IMR-90 (cell line): ENCODE results near the gene YKT6. TPM values are rescaled to one million over a fixed set of nuclear protein-coding genes. Genes with fewer than 3 reads are reported as not detected.

Experiments
- ATAC-seq: fragments of 200-7000 bp; cut with Tn5 transposase; 2 replicates; pipeline ENCODE4 v1.9.1; 2020; ENCODE audit warnings: low read depth, mild to moderate bottlenecking, moderate library complexity
- BruUV-seq: library from RNA; stranded (reverse); fragments of 400-500 nt; replicated peaks from 2 replicates; lab custom pipeline; 2021; lab: Mats Ljungman, UMichigan
- CTCF ChIA-PET: fragments of 300-600 bp; formaldehyde crosslinking; extraction: SDS; loops from one replicate; lab custom pipeline; 2021; ENCODE audit warnings: antibody characterized with exemption; lab: Yijun Ruan, JAX
- POLR2A ChIA-PET: fragments of 300-600 bp; sonication (Branson Sonifier 250); formaldehyde crosslinking; loops from one replicate; lab custom pipeline; 2022; ENCODE audit warnings: antibody characterized with exemption; ENCODE audit not compliant: unreplicated experiment; lab: Charles Lee
- DNase-seq: peaks from one replicate; pipeline ENCODE4 v3.0.0; 2013
- H2AFZ ChIP-seq: replicated peaks from 2 replicates; pipeline ENCODE3; 2013; ENCODE audit warnings: low read length, mild to moderate bottlenecking; ENCODE audit not compliant: poor library complexity
- H2AK5ac ChIP-seq: 2 replicates; pipeline ENCODE4 v1.6.1; 2013; ENCODE audit warnings: low read depth, low read length, inconsistent platforms
- H2AK9ac ChIP-seq: replicated peaks from 2 replicates; pipeline ENCODE3; 2013; ENCODE audit warnings: mild to moderate bottlenecking, low read depth, low read length, moderate library complexity; ENCODE audit not compliant: poor library complexity
- H2BK120ac ChIP-seq: 2 replicates; pipeline ENCODE4 v1.6.1; 2013; ENCODE audit warnings: low read depth, low read length, inconsistent platforms
- H2BK15ac ChIP-seq: 3 replicates; pipeline ENCODE4 v1.6.1; 2013; ENCODE audit warnings: low read depth, low read length, inconsistent platforms
- H2BK20ac ChIP-seq: 2 replicates; pipeline ENCODE4 v1.6.1; 2013; ENCODE audit warnings: low read depth, mild to moderate bottlenecking, inconsistent platforms, low read length, moderate library complexity
- H2BK5ac ChIP-seq: 2 replicates; pipeline ENCODE4 v1.6.1; 2013; ENCODE audit warnings: mild to moderate bottlenecking, low read depth, low read length, inconsistent platforms; ENCODE audit not compliant: poor library complexity, severe bottlenecking
- H3K14ac ChIP-seq: replicated peaks from 2 replicates; pipeline ENCODE4 v1.6.1; 2013; ENCODE audit warnings: low read depth, low read length, inconsistent platforms
- H3K18ac ChIP-seq: 2 replicates; pipeline ENCODE4 v1.6.1; 2013; ENCODE audit warnings: low read depth, low read length, control low read depth
- H3K23ac ChIP-seq: 2 replicates; pipeline ENCODE4 v1.6.1; 2013; ENCODE audit warnings: low read depth, low read length, inconsistent platforms
- H3K27ac ChIP-seq: 2 replicates; pipeline ENCODE4 v1.5.1; 2013; ENCODE audit warnings: mild to moderate bottlenecking, control low read depth, low read length; ENCODE audit not compliant: insufficient read depth
- H3K27me3 ChIP-seq: 2 replicates; pipeline ENCODE4 v1.6.1; 2013; ENCODE audit warnings: low read length; ENCODE audit not compliant: control insufficient read depth, insufficient read depth
- H3K36me3 ChIP-seq: 2 replicates; pipeline ENCODE4 v1.6.1; 2013; ENCODE audit warnings: low read length, mixed read lengths; ENCODE audit not compliant: control insufficient read depth, insufficient read depth
- H3K4ac ChIP-seq: 2 replicates; pipeline ENCODE4 v1.6.1; 2013; ENCODE audit warnings: low read depth, low read length, inconsistent platforms
- H3K4me1 ChIP-seq: 2 replicates; pipeline ENCODE4 v1.6.1; 2013; ENCODE audit warnings: low read length, mixed read lengths; ENCODE audit not compliant: control insufficient read depth, insufficient read depth
- H3K4me2 ChIP-seq: 2 replicates; pipeline ENCODE4 v1.6.1; 2013; ENCODE audit warnings: low read depth, mild to moderate bottlenecking, control low read depth, low read length, moderate library complexity
- H3K4me3 ChIP-seq: 2 replicates; pipeline ENCODE4 v1.5.1; 2013; ENCODE audit warnings: low read depth, mild to moderate bottlenecking, control low read depth, low read length, moderate library complexity; ENCODE audit not compliant: insufficient read depth
- H3K56ac ChIP-seq: 2 replicates; pipeline ENCODE4 v1.6.1; 2013; ENCODE audit warnings: low read length, inconsistent platforms; ENCODE audit not compliant: insufficient read depth; ENCODE audit errors: extremely low read depth
- H3K79me1 ChIP-seq, 2 experiments: 2 replicates each; pipeline ENCODE4 v1.6.1; 2013; ENCODE audit warnings: low read length in 2 of 2, inconsistent platforms in 1 of 2, low read depth in 1 of 2
- H3K9ac ChIP-seq: 2 replicates; pipeline ENCODE4 v1.6.1; 2013; ENCODE audit warnings: low read depth, low read length, control low read depth
- H3K9me1 ChIP-seq: 2 replicates; pipeline ENCODE4 v1.6.1; 2013; ENCODE audit warnings: low read length, inconsistent platforms; ENCODE audit not compliant: insufficient read depth
- H3K9me3 ChIP-seq: 2 replicates; pipeline ENCODE4 v1.6.1; 2013; ENCODE audit warnings: low read length; ENCODE audit not compliant: control insufficient read depth, insufficient read depth
- H4K20me1 ChIP-seq: 2 replicates; pipeline ENCODE4 v1.6.1; 2013; ENCODE audit warnings: low read length, inconsistent platforms; ENCODE audit not compliant: insufficient read depth
- H4K5ac ChIP-seq: 2 replicates; pipeline ENCODE4 v1.6.1; 2013; ENCODE audit warnings: mild to moderate bottlenecking, low read depth, low read length, control low read depth
- H4K8ac ChIP-seq, 2 experiments: 2 replicates each; pipeline ENCODE4 v1.6.1; 2013; ENCODE audit warnings: low read depth in 2 of 2, low read length in 2 of 2, control low read depth in 1 of 2, inconsistent platforms in 1 of 2
- H4K91ac ChIP-seq: 2 replicates; pipeline ENCODE4 v1.6.1; 2013; ENCODE audit warnings: low read depth, low read length, inconsistent platforms; ENCODE audit not compliant: insufficient read depth
- BHLHE40 ChIP-seq: fragments of 150-350 bp; IDR thresholded peaks from 2 replicates; pipeline ENCODE4 v1.6.1; 2016; ENCODE audit warnings: mild to moderate bottlenecking, low read depth, low read length
- CEBPB ChIP-seq: IDR thresholded peaks from 2 replicates; pipeline ENCODE4 v1.6.1; 2012; ENCODE audit warnings: low read depth, low read length, improper control_type of control experiment
- CHD1 ChIP-seq: IDR thresholded peaks from 2 replicates; pipeline ENCODE4 v1.6.1; 2012; ENCODE audit warnings: low read depth, low read length, improper control_type of control experiment
- FOS ChIP-seq: fragments of 150-350 bp; IDR thresholded peaks from 2 replicates; pipeline ENCODE4 v1.6.1; 2016; ENCODE audit warnings: low read depth, low read length
- MAFK ChIP-seq: IDR thresholded peaks from 2 replicates; pipeline ENCODE4 v1.6.1; 2012; ENCODE audit warnings: low read depth, low read length, improper control_type of control experiment
- MAZ ChIP-seq: IDR thresholded peaks from 2 replicates; pipeline ENCODE4 v1.6.1; 2012; ENCODE audit warnings: low read depth, mild to moderate bottlenecking, low read length, improper control_type of control experiment, moderate library complexity, borderline replicate concordance
- MXI1 ChIP-seq: IDR thresholded peaks from 2 replicates; pipeline ENCODE4 v1.6.1; 2012; ENCODE audit warnings: low read depth, mild to moderate bottlenecking, low read length, moderate library complexity, borderline replicate concordance
- RAD21 ChIP-seq: IDR thresholded peaks from 2 replicates; pipeline ENCODE4 v1.6.1; 2012; ENCODE audit warnings: low read length, improper control_type of control experiment
- RFX5 ChIP-seq: IDR thresholded peaks from 2 replicates; pipeline ENCODE4 v1.8.0; 2012; ENCODE audit warnings: low read depth, mild to moderate bottlenecking, low read length, moderate library complexity
- WGBS, 2 experiments: methylation state at CpG; one replicate each; pipeline versions ENCODE4 v1.1.5 to v1.1.7; 2013; ENCODE audit warnings: missing lambda C conversion rate in 2 of 2; ENCODE audit not compliant: insufficient read length in 1 of 2; ENCODE audit errors: extremely low coverage in 2 of 2; 5-methylcytosine and 5-hydroxymethylcytosine counted together
- dilution Hi-C: fragments of 300-500 bp; cut with HindIII; formaldehyde crosslinking; loops from one replicate; pipeline ENCODE4 v1.14.3; 2018; ENCODE audit warnings: low sequenced_read_pairs; ENCODE audit not compliant: unreplicated experiment
- in situ Hi-C: fragments of 300-500 bp; cut with MboI; formaldehyde crosslinking; loops from 3 replicates; pipeline ENCODE4 v1.14.3; 2019; ENCODE audit warnings: low sequenced_read_pairs, inconsistent platforms, mixed read lengths
- intact Hi-C: fragments of 100-400 bp; cut with micrococcal nuclease; formaldehyde crosslinking; loops from 2 replicates; pipeline ENCODE4 v1.10.0; 2022
- polyA plus RNA-seq, 3 experiments: library from polyadenylated mRNA; depleted of rRNA; stranded (reverse); fragments of >200 nt; gene quantifications; 2 replicates each; pipeline ENCODE4 v1.2.3, GENCODE V29; 2012; ENCODE audit warnings: low replicate concordance in 1 of 3
- total RNA-seq: library from RNA; depleted of rRNA; stranded (reverse); fragments of >200 nt; gene quantifications from 2 replicates; pipeline ENCODE4 v1.2.3, GENCODE V29; 2012
- TF ChIP-seq, protein P1 (sequence below): fragments of 150-350 bp; IDR thresholded peaks from 2 replicates; pipeline ENCODE4 v1.6.1; 2016; ENCODE audit warnings: low read depth, mild to moderate bottlenecking, low read length, moderate library complexity, borderline replicate concordance
- TF ChIP-seq, protein P2 (sequence below): fragments of 150-350 bp; IDR thresholded peaks from 2 replicates; pipeline ENCODE4 v1.6.1; 2017; ENCODE audit warnings: mild to moderate bottlenecking, antibody characterized with exemption, low read length, low read depth

Gene YKT6
- total and polyA plus RNA-seq, 2 of the 4 experiments (the other 2 are of a cell fraction), result 115 to 120 TPM

DNA sequence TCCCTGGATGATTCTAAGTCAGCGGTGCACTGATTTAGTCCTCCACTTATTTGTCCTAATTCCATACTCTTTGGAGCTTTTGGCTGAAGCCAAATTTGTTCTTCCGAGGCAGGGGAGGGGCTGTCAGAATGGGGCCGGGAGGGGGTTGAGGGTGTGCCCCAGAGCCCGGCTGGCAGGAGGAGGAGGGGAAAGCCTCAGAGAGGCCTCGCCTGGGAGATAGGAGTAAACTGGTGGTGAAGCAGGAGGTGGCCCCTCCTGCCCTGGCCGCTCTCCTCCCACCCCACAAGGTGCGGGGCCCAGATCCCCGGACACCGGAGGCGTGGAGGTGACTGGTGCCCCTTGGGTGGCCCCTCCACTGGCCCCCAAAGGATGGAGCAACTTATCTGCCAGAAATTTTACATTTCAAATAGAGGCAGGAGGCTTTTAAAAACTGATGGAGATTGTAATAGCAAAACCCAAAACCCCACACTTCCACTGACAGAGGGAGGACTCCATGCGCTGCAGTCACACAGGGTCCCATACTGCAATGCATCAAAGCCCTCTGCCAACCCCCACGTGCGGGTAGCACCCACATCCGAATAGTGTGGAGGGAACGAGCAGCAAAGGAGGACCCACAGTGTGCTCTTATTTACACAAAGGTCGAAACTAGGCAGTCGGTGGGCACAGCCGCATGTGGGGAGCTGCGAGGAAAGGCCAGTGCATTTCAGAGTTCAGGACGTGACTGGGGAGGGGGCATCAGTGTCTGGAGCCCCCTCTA lies 62.7 kb downstream of the YKT6 start:
- no TSS peak for BruUV-seq
- no peak overlapping the region for H3K9ac ChIP-seq
- peaks cover 50% of the 10 kb centered on the region for H3K27me3 ChIP-seq
- no peak overlapping the region for H2BK20ac ChIP-seq
- H3K18ac ChIP-seq, result no peak overlapping the region
- H3K4me3 ChIP-seq, result no peak overlapping the region
- TF ChIP-seq, protein P1, sequence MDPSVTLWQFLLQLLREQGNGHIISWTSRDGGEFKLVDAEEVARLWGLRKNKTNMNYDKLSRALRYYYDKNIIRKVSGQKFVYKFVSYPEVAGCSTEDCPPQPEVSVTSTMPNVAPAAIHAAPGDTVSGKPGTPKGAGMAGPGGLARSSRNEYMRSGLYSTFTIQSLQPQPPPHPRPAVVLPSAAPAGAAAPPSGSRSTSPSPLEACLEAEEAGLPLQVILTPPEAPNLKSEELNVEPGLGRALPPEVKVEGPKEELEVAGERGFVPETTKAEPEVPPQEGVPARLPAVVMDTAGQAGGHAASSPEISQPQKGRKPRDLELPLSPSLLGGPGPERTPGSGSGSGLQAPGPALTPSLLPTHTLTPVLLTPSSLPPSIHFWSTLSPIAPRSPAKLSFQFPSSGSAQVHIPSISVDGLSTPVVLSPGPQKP, result no peak
- no peak for TF ChIP-seq MXI1
- no peak for TF ChIP-seq RAD21
- no peak for TF ChIP-seq CEBPB
- TF ChIP-seq MAZ, result no peak
- no peak for TF ChIP-seq BHLHE40
- no peak for TF ChIP-seq CHD1
- TF ChIP-seq RFX5, result no peak
- TF ChIP-seq MAFK, result no peak
- TF ChIP-seq, protein P2, sequence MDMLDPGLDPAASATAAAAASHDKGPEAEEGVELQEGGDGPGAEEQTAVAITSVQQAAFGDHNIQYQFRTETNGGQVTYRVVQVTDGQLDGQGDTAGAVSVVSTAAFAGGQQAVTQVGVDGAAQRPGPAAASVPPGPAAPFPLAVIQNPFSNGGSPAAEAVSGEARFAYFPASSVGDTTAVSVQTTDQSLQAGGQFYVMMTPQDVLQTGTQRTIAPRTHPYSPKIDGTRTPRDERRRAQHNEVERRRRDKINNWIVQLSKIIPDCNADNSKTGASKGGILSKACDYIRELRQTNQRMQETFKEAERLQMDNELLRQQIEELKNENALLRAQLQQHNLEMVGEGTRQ, result no peak
- no peak for TF ChIP-seq FOS
- CTCF ChIA-PET, result no interaction called here
- dilution Hi-C loops (no loop called here), in situ Hi-C loops (no loop called here), intact Hi-C loops (no loop called here)
- H3K14ac ChIP-seq, result no peak overlapping the region
- H4K5ac ChIP-seq, result no peak overlapping the region
- no peak overlapping the region for H3K4me2 ChIP-seq
- H3K56ac ChIP-seq, result no peak overlapping the region
- H2AFZ ChIP-seq, result no peak overlapping the region
- no peak overlapping the region for H2BK120ac ChIP-seq
- H4K91ac ChIP-seq, result no peak overlapping the region
- H3K36me3 ChIP-seq, result no peaks in the 10 kb centered on the region
- H2BK15ac ChIP-seq, result no peak overlapping the region
- peaks cover 14% of the 10 kb centered on the region for H3K9me1 ChIP-seq
- H3K4ac ChIP-seq, result no peak overlapping the region
- no peak overlapping the region for H2AK9ac ChIP-seq
- DNase-seq, result no peak
- H3K9me3 ChIP-seq, result no peaks in the 10 kb centered on the region
- POLR2A ChIA-PET, result no interaction called here
- no peak overlapping the region for H4K8ac ChIP-seq
- no peaks in the 10 kb centered on the region for H3K79me1 ChIP-seq
- peaks cover 4% of the 10 kb centered on the region for H4K20me1 ChIP-seq
- H3K27ac ChIP-seq, result no peak overlapping the region
- H3K4me1 ChIP-seq, result peaks cover 12% of the 10 kb centered on the region
- H2BK5ac ChIP-seq, result no peak overlapping the region
- ATAC-seq, result no peak
- H3K23ac ChIP-seq, result no peak overlapping the region
- WGBS, 2 experiments, result 60% methylated on average over 1 of the region's 20 CpGs; no CpG with 5 or more reads in 1 of the 2 experiments
- no peak overlapping the region for H2AK5ac ChIP-seq
